ENCODE data around the gene TLX2. TPM values are rescaled to one million over a fixed set of nuclear protein-coding genes. Genes with fewer than 3 reads are reported as not detected.

TLX2 gene
- total and polyA plus RNA-seq, 2 experiments from 2014 or later = 0.16 to 0.21 TPM

DNA sequence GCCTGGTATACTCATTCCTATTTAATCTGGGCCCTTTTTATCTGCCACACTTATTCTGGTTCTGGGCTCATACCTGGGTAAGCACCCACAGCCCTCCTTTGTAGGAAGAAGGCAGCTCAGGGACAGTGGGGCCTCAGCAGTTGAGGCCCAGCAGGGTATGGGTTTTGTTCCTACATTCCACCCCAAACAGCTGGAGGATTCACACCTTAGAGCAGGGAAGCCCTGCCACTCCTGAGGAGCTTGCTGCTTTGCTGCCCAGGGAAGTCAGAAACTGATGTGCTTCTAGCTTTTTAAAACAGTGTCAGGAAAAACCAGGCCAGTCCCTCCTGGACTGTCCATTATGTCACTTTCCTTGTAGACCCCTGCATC, 13.7 kb upstream of the TLX2 start:
- Histone ChIP-seq H3K4me2 (peak overlapping the region; percentile 95; the same call in 1 of the 2 replicates), H3K9me2 (ENCODE audit: insufficient read depth) (no peaks in the 10 kb centered on the region), H4K20me1 (replicated peaks; ENCODE audit: insufficient read depth) (peaks cover 11% of the 10 kb centered on the region), H3F3A (replicated peaks; ENCODE audit: low read depth) (peaks cover 48% of the 10 kb centered on the region), H3K79me2 (replicated peaks; ENCODE audit: insufficient read depth) (no peaks in the 10 kb centered on the region), H3K4me1 (ENCODE audit: insufficient read depth) (peaks cover 51% of the 10 kb centered on the region), H3K4me3 (peak overlapping the region; percentile 69; the same call in 1 of the 2 replicates), H3K36me3 (ENCODE audit: insufficient read depth) (peaks cover 6% of the 10 kb centered on the region; the same call in 1 of the 2 replicates), H2AFZ (no peak overlapping the region), H3K27me3 (ENCODE audit: insufficient read depth) (peaks cover 100% of the 10 kb centered on the region), H3K27ac (ENCODE audit: low read depth) (no peak overlapping the region)
- Mint-ChIP-seq H3K4me1 (peaks cover 54% of the 10 kb centered on the region), H3K9me3 (no peaks in the 10 kb centered on the region), H3K36me3 (ENCODE audit: low read depth) (peaks cover 16% of the 10 kb centered on the region), H3K4me3 (peak overlapping the region; percentile 77; the same call in 1 of the 3 replicates), H3K27ac (no peak overlapping the region), H3K27me3 (ENCODE audit: insufficient read depth, low read depth, poor library complexity) (peaks cover 100% of the 10 kb centered on the region)
- no peak for TF ChIP-seq ZNF331 (CRISPR knock-in tag; IDR thresholded peaks at IDR 0.05; ENCODE audit: low read depth)
- no peak for TF ChIP-seq CTCF (conservative IDR thresholded peaks at IDR 0.05; ENCODE audit: low read depth in 2 of 2)
- no peak for TF ChIP-seq CREB1 (CRISPR knock-in tag; IDR thresholded peaks at IDR 0.05; ENCODE audit: low read depth)
- TF ChIP-seq, protein P1, sequence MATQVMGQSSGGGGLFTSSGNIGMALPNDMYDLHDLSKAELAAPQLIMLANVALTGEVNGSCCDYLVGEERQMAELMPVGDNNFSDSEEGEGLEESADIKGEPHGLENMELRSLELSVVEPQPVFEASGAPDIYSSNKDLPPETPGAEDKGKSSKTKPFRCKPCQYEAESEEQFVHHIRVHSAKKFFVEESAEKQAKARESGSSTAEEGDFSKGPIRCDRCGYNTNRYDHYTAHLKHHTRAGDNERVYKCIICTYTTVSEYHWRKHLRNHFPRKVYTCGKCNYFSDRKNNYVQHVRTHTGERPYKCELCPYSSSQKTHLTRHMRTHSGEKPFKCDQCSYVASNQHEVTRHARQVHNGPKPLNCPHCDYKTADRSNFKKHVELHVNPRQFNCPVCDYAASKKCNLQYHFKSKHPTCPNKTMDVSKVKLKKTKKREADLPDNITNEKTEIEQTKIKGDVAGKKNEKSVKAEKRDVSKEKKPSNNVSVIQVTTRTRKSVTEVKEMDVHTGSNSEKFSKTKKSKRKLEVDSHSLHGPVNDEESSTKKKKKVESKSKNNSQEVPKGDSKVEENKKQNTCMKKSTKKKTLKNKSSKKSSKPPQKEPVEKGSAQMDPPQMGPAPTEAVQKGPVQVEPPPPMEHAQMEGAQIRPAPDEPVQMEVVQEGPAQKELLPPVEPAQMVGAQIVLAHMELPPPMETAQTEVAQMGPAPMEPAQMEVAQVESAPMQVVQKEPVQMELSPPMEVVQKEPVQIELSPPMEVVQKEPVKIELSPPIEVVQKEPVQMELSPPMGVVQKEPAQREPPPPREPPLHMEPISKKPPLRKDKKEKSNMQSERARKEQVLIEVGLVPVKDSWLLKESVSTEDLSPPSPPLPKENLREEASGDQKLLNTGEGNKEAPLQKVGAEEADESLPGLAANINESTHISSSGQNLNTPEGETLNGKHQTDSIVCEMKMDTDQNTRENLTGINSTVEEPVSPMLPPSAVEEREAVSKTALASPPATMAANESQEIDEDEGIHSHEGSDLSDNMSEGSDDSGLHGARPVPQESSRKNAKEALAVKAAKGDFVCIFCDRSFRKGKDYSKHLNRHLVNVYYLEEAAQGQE (IDR thresholded peaks at IDR 0.05; ENCODE audit: unreplicated experiment) = no peak
- TF ChIP-seq JUNB (IDR thresholded peaks at IDR 0.05; ENCODE audit: unreplicated experiment) = no peak
- no peak for ATAC-seq
- peak; percentile 51 for DNase-seq (ENCODE audit: low spot score)

DNA sequence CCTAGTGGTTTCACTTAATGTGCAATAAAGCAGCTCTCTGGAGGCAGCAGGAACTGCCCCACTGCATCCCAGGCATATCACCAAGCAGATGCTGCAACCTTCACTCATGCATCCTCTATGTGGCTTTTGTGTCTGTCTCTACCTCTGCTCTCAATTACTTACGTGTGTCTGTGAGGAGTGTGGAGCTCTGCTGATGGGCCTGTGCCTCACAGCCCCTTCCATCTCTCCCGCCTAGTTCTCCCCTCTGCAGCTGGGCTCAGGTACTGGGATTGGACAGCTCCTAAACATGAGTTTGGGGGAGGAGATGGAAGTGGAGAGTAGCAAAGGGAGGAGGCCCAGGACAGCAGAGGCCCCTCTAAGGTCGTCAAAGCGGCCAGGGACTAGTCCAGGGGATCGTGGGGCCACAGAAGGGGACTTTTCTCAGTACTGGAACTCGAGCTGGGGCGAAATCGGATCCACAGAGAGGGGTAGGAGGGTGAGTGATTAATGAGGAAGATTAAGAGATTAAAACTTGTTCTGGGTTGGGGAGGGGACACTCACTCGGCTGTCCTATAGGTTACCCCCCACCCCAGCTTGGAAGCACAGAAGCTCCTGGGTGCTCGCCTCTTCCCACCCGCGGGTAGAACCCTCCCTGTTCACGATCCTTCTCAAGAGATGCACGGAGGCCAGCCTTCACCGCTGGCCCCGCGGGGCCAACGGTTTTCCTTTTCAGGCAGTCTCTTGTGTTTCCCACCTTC, 12.7 kb upstream of the TLX2 start:
- peaks cover 100% of the 10 kb centered on the region for H3K27me3 ChIP-seq (ENCODE audit: insufficient read depth)
- peak overlapping the region; percentile 71 for H3K4me3 ChIP-seq
- peaks cover 11% of the 10 kb centered on the region for H4K20me1 ChIP-seq (replicated peaks; ENCODE audit: insufficient read depth)
- peaks cover 99% of the 10 kb centered on the region for H3K27me3 Mint-ChIP-seq (ENCODE audit: insufficient read depth, low read depth, poor library complexity)
- H3K9me2 ChIP-seq (ENCODE audit: insufficient read depth) = no peaks in the 10 kb centered on the region
- ATAC-seq (no peak), DNase-seq (ENCODE audit: low spot score) (peak; percentile 55)
- peak overlapping the region; percentile 86 for H3K4me3 Mint-ChIP-seq
- no peaks in the 10 kb centered on the region for H3K9me3 Mint-ChIP-seq
- peak overlapping the region; percentile 95 for H3K4me2 ChIP-seq
- H3K27ac Mint-ChIP-seq = no peak overlapping the region
- peaks cover 7% of the 10 kb centered on the region; the same call in 1 of the 2 replicates for H3K36me3 ChIP-seq (ENCODE audit: insufficient read depth)
- H3K4me1 ChIP-seq (ENCODE audit: insufficient read depth) = peaks cover 52% of the 10 kb centered on the region
- peaks cover 55% of the 10 kb centered on the region for H3K4me1 Mint-ChIP-seq
- H3F3A ChIP-seq (replicated peaks; ENCODE audit: low read depth) = peaks cover 43% of the 10 kb centered on the region
- peak overlapping the region; percentile 96; the same call in 1 of the 2 replicates for H2AFZ ChIP-seq
- H3K27ac ChIP-seq (ENCODE audit: low read depth) = no peak overlapping the region
- H3K36me3 Mint-ChIP-seq (ENCODE audit: low read depth) = peaks cover 22% of the 10 kb centered on the region
- H3K79me2 ChIP-seq (replicated peaks; ENCODE audit: insufficient read depth) = peaks cover 5% of the 10 kb centered on the region
- TF ChIP-seq ZNF331 (CRISPR knock-in tag; IDR thresholded peaks at IDR 0.05; ENCODE audit: low read depth) (no peak), STAT1 (IDR thresholded peaks at IDR 0.05; ENCODE audit: unreplicated experiment) (no peak), ZNF114 (CRISPR knock-in tag; IDR thresholded peaks at IDR 0.05) (no peak), NANOG (IDR thresholded peaks at IDR 0.05; ENCODE audit: borderline replicate concordance) (no peak), CTCF (conservative IDR thresholded peaks at IDR 0.05; ENCODE audit: low read depth in 2 of 2) (no peak), JUNB (IDR thresholded peaks at IDR 0.05; ENCODE audit: unreplicated experiment) (no peak), POLR2AphosphoS5 (IDR thresholded peaks at IDR 0.05; ENCODE audit: low read depth) (no peak), CREB1 (CRISPR knock-in tag; IDR thresholded peaks at IDR 0.05; ENCODE audit: low read depth) (no peak)
